ENCODE results near the gene LRRC8B. TPM values are rescaled to one million over a fixed set of nuclear protein-coding genes. Genes with fewer than 3 reads are reported as not detected.
A peak's percentile ranks its signal among the peaks of the same experiment; 100 is the strongest.

LRRC8B gene
- total and polyA plus RNA-seq, 9 of the 15 experiments (the other 6 are each of a cell fraction or from before 2014, with no cell fraction given): 4.3 to 43.7 (median 14.4) TPM

DNA sequence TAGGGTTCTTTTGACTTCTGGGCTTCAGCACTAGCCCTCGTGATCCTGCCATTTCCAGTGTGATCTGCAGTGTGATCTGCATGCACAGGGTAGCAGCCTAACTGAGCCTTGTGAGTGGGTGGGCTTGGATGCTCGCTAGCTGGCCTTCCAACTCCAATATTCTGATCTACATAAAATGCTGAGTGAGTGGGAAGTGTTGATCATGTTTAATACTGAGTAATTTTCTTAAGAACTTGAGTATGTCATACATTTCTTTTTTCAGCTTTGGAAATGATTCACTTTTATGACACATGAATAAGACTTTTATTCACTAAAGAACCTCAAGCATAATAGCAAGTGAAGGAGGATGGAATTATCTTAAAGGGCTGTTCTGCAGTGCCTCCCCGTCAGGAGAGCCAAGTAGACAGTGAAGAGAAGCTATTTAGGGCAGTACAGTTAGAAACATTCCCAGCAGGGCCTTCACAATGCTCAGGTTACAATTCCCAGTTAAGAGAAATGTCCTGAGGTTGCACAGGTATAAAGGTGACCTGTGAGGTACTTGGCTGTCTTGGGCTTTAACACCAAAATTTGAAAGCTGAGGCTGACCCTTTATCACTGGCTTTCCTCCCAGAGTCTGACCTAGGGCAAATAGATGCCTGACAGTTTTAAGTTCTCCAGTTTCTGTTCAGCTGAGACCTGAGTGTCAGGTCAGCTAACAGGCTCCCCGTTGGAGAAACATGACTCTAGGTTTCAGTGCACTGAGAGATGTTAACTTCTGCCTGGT lies 79.2 kb downstream of the LRRC8B start:
- POLR2A ChIA-PET: interaction anchor here (1.2 to 2.7 kb wide), 4 partner anchors 8 to 29 kb away, joined by 4 to 8 read pairs (median 4); partner anchors contain the start of gene LRRC8C
- Histone ChIP-seq H4K20me1 (replicated peaks; ENCODE audit: control insufficient read depth, insufficient read depth, low read length) (no peaks in the 10 kb centered on the region; the same call in 1 of the 2 replicates), H2AFZ (ENCODE audit: low read depth, low read length) (no peak overlapping the region), H3K9ac (ENCODE audit: insufficient read depth in 1 of 2, low read depth in 2 of 2, low read length in 2 of 2) (0 out of 4 replicates have a peak overlapping the region, but pooled peaks of 1 of the 2 experiments have one; percentile 4), H3K9me3 (replicated peaks; ENCODE audit: control insufficient read depth, insufficient read depth, low read depth, low read length) (no peaks in the 10 kb centered on the region), H3K79me2 (ENCODE audit: control insufficient read depth, insufficient read depth, low read length) (no peaks in the 10 kb centered on the region), H3K4me1 (replicated peaks in 1 of 2; ENCODE audit: control insufficient read depth in 2 of 2, insufficient read depth in 2 of 2, low read length in 2 of 2) (peaks cover under 1 to 12% of the 10 kb centered on the region in 2 experiments), H3K4me3 (no peak overlapping the region), H3K9me1 (ENCODE audit: control insufficient read depth, insufficient read depth, low read length) (no peaks in the 10 kb centered on the region), H3K36me3 (ENCODE audit: control insufficient read depth, insufficient read depth, low read length) (no peaks in the 10 kb centered on the region), H3K27ac (ENCODE audit: extremely low read depth, low read depth, low read length) (no peak overlapping the region), H3K4me2 (ENCODE audit: insufficient read depth, low read length) (no peak overlapping the region), H3K27me3 (ENCODE audit: control insufficient read depth in 2 of 2, insufficient read depth in 2 of 2, low read length in 2 of 2) (no peaks in the 10 kb centered on the region)
- no peak for TF ChIP-seq HNRNPH1 (optimal IDR thresholded peaks at IDR 0.05; ENCODE audit: low read depth, low read length)
- peak; percentile 27; the same call in 1 of the 2 replicates for TF ChIP-seq ZNF316 (IDR thresholded peaks at IDR 0.05)
- no peak for TF ChIP-seq SNRNP70 (optimal IDR thresholded peaks at IDR 0.05; ENCODE audit: low read depth, low read length)
- DNase-seq (ENCODE audit: extremely low read depth in 1 of 4, low spot score in 3 of 4) (no peak), ATAC-seq (no peak; the same call in 2 of the 3 replicates), FAIRE-seq (no peak)
- in situ Hi-C loops (cut with MboI) (loop anchor here (5.0 kb wide), 1 partner anchor 127 kb away; no protein-coding TSS in a partner anchor), intact Hi-C loops (cut with micrococcal nuclease) (no loop called here)
- 40% methylated on average over 4 of the region's 4 CpGs for WGBS (ENCODE audit: insufficient coverage, low coverage, missing lambda C conversion rate)
- CTCF ChIA-PET (ENCODE audit: low intra/inter-chr PET ratio): no interaction called here
- BruUV-seq (replicated peaks): no TSS peak

- in situ Hi-C loops (cut with MboI): loop anchor here (5.0 kb wide), 1 partner anchor 127 kb away; no protein-coding TSS in a partner anchor
- Histone ChIP-seq H3K4me1 (replicated peaks in 1 of 2; ENCODE audit: control insufficient read depth in 2 of 2, insufficient read depth in 2 of 2, low read length in 2 of 2) (peaks cover 5 to 12% of the 10 kb centered on the region in 2 experiments), H3K9me1 (ENCODE audit: control insufficient read depth, insufficient read depth, low read length) (no peaks in the 10 kb centered on the region), H3K4me3 (no peak overlapping the region), H3K36me3 (ENCODE audit: control insufficient read depth, insufficient read depth, low read length) (no peaks in the 10 kb centered on the region), H3K79me2 (ENCODE audit: control insufficient read depth, insufficient read depth, low read length) (no peaks in the 10 kb centered on the region), H4K20me1 (replicated peaks; ENCODE audit: control insufficient read depth, insufficient read depth, low read length) (no peaks in the 10 kb centered on the region; the same call in 1 of the 2 replicates), H2AFZ (ENCODE audit: low read depth, low read length) (no peak overlapping the region), H3K27me3 (ENCODE audit: control insufficient read depth in 2 of 2, insufficient read depth in 2 of 2, low read length in 2 of 2) (no peaks in the 10 kb centered on the region), H3K9me3 (replicated peaks; ENCODE audit: control insufficient read depth, insufficient read depth, low read depth, low read length) (no peaks in the 10 kb centered on the region), H3K4me2 (ENCODE audit: insufficient read depth, low read length) (no peak overlapping the region), H3K9ac (ENCODE audit: insufficient read depth in 1 of 2, low read depth in 2 of 2, low read length in 2 of 2) (no peak overlapping the region), H3K27ac (ENCODE audit: extremely low read depth, low read depth, low read length) (no peak overlapping the region)
- intact Hi-C loops (cut with micrococcal nuclease): no loop called here
- DNase-seq (ENCODE audit: extremely low read depth in 1 of 4, low spot score in 3 of 4) (no peak), ATAC-seq (no peak), FAIRE-seq (no peak)
- POLR2A ChIA-PET: interaction anchor here (1.0 to 1.9 kb wide), 4 partner anchors 9 to 138 kb away, joined by 3 to 5 read pairs (median 4); partner anchors contain the start of gene LRRC8C
- no TSS peak for BruUV-seq (replicated peaks)
- 46% methylated on average over 3 of the region's 3 CpGs for WGBS (ENCODE audit: insufficient coverage, low coverage, missing lambda C conversion rate)
- CTCF ChIA-PET (ENCODE audit: low intra/inter-chr PET ratio): no interaction called here
- TF ChIP-seq RBM14 (IDR thresholded peaks at IDR 0.05; ENCODE audit: borderline replicate concordance, insufficient read depth, low read depth, low read length) (no peak), ZNF764 (CRISPR knock-in tag; IDR thresholded peaks at IDR 0.05; ENCODE audit: low read depth) (no peak), ZBTB17 (CRISPR knock-in tag; IDR thresholded peaks at IDR 0.05) (no peak), IFI16 (CRISPR knock-in tag; IDR thresholded peaks at IDR 0.05) (no peak), HDAC3 (IDR thresholded peaks at IDR 0.05; ENCODE audit: borderline replicate concordance, partially characterized antibody) (no peak), HNRNPLL (IDR thresholded peaks at IDR 0.05; ENCODE audit: low read depth, low read length, poor library complexity, severe bottlenecking) (no peak), ZNF311 (CRISPR knock-in tag; IDR thresholded peaks at IDR 0.05) (no peak), ZNF143 (CRISPR knock-in tag; IDR thresholded peaks at IDR 0.05) (no peak), RAD51 (IDR thresholded peaks at IDR 0.05; ENCODE audit: borderline replicate concordance, low read depth) (no peak), CBX3 (IDR thresholded peaks at IDR 0.05; ENCODE audit: borderline replicate concordance in 1 of 2, low read length in 2 of 2) (no peak), NR3C1 (CRISPR knock-in tag; IDR thresholded peaks at IDR 0.05) (no peak), ZNF134 (CRISPR knock-in tag; conservative IDR thresholded peaks at IDR 0.05) (no peak), SPI1 (IDR thresholded peaks at IDR 0.05; ENCODE audit: borderline replicate concordance, low read depth, low read length) (no peak), PTTG1 (tag; IDR thresholded peaks at IDR 0.05; ENCODE audit: low read depth) (no peak), ZNF274 (IDR thresholded peaks at IDR 0.05; ENCODE audit: borderline replicate concordance, low read depth, low read length) (no peak)
These were observed 79.7 kb downstream of the LRRC8B start for GRCh38 chr1:89604414-89604735.
